Measurements from ENCODE around the gene PTPN2. TPM values are rescaled to one million over a fixed set of nuclear protein-coding genes. Genes with fewer than 3 reads are reported as not detected.

PTPN2 gene
- total RNA-seq, 4 donors from 2014 or later: 36.9 to 49.2 (median 38.7) TPM

DNA sequence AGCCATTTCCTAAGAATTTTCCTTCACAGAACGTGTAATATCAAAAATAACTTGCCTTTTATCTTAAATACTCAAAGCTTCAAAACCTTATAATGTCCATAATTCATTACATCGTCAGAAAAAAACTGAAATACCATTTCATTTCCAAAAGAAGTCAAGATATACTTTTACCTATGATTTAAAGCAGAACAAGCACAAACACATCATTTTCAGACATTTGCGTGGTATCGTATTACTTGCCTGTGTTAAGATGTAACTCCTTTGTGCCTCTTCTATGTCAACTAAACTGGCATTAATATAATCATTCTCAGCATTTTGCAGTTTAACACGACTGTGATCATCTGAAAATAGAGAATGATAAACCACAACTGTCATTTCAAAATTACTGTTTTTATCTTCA lies 47.5 kb downstream of the PTPN2 start:
- Histone ChIP-seq H3K4me1 (peaks cover 24% of the 10 kb centered on the region), H3K9me3 (no peaks in the 10 kb centered on the region), H3K27me3 (no peaks in the 10 kb centered on the region), H3K36me3 (peaks cover 18% of the 10 kb centered on the region), H3K4me3 (no peak overlapping the region), H3K27ac (no peak overlapping the region)
- no peak for TF ChIP-seq POLR2AphosphoS5 (IDR thresholded peaks at IDR 0.05)
- no peak for TF ChIP-seq EP300 (IDR thresholded peaks at IDR 0.05)
- no peak for TF ChIP-seq POLR2A (IDR thresholded peaks at IDR 0.05)
- TF ChIP-seq CTCF (IDR thresholded peaks at IDR 0.05): no peak
- no peak for DNase-seq (ENCODE audit: low spot score in 2 of 2)
- WGBS: 82% methylated on average over 5 of the region's 5 CpGs

GRCh38 chr18:12828116-12829051 lies 55.7 kb downstream of the PTPN2 start:
- no peak overlapping the region for H3K4me3 ChIP-seq
- DNase-seq (ENCODE audit: low spot score in 2 of 2): no peak
- no peaks in the 10 kb centered on the region for H3K4me1 ChIP-seq
- no peak overlapping the region for H3K27ac ChIP-seq
- H3K9me3 ChIP-seq: peaks cover 14% of the 10 kb centered on the region
- TF ChIP-seq POLR2AphosphoS5 (IDR thresholded peaks at IDR 0.05) (no peak), EP300 (IDR thresholded peaks at IDR 0.05) (no peak), POLR2A (IDR thresholded peaks at IDR 0.05) (no peak), CTCF (IDR thresholded peaks at IDR 0.05) (no peak)
- H3K36me3 ChIP-seq: peaks cover 62% of the 10 kb centered on the region
- H3K27me3 ChIP-seq: no peaks in the 10 kb centered on the region
- WGBS: 98% methylated on average over 4 of the region's 4 CpGs

DNA sequence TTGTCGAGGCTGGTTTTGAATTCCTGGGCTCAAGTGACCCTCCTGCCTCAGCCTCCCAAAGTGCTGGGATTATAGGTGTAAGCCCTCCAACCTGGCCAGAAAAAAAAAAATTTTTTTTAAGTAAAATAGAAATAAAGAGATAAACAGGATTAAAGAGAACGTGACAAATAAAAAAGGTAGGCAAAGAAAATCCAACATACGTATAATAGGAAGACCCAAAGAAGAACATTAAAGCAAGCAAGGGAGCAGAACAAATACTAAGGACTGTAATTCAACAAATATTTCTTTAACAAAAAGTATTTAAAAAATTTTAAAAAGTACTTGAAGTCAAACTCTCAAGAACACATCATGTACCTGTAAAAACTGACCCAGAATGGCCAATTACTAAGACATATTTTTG lies 56.4 kb downstream of the PTPN2 start:
- H3K4me1 ChIP-seq: no peaks in the 10 kb centered on the region
- H3K4me3 ChIP-seq: no peak overlapping the region
- peaks cover 14% of the 10 kb centered on the region for H3K9me3 ChIP-seq
- H3K27ac ChIP-seq: no peak overlapping the region
- peaks cover 57% of the 10 kb centered on the region for H3K36me3 ChIP-seq
- DNase-seq (ENCODE audit: low spot score in 2 of 2): no peak
- WGBS: 93% methylated on average over 3 of the region's 3 CpGs
- H3K27me3 ChIP-seq: no peaks in the 10 kb centered on the region
- TF ChIP-seq EP300 (IDR thresholded peaks at IDR 0.05) (no peak), POLR2AphosphoS5 (IDR thresholded peaks at IDR 0.05) (no peak), POLR2A (IDR thresholded peaks at IDR 0.05) (no peak), CTCF (IDR thresholded peaks at IDR 0.05) (no peak)

GRCh38 chr18:12825230-12825629 lies 58.8 kb downstream of the PTPN2 start:
- Histone ChIP-seq H3K9me3 (peaks cover 14% of the 10 kb centered on the region), H3K27me3 (no peaks in the 10 kb centered on the region), H3K27ac (no peak overlapping the region), H3K36me3 (peaks cover 68% of the 10 kb centered on the region), H3K4me1 (no peaks in the 10 kb centered on the region), H3K4me3 (no peak overlapping the region)
- TF ChIP-seq POLR2A (IDR thresholded peaks at IDR 0.05) (no peak), CTCF (IDR thresholded peaks at IDR 0.05) (no peak), EP300 (IDR thresholded peaks at IDR 0.05) (no peak), POLR2AphosphoS5 (IDR thresholded peaks at IDR 0.05) (no peak)
- no peak for DNase-seq (ENCODE audit: low spot score in 2 of 2)
- 100% methylated on average over 2 of the region's 2 CpGs for WGBS

- H3K27me3 ChIP-seq: no peaks in the 10 kb centered on the region
- H3K9me3 ChIP-seq: peaks cover 14% of the 10 kb centered on the region
- WGBS: 97% methylated on average over 2 of the region's 2 CpGs
- H3K4me3 ChIP-seq: no peak overlapping the region
- H3K27ac ChIP-seq: no peak overlapping the region
- DNase-seq (ENCODE audit: low spot score in 2 of 2): no peak
- no peaks in the 10 kb centered on the region for H3K4me1 ChIP-seq
- peaks cover 63% of the 10 kb centered on the region for H3K36me3 ChIP-seq
- TF ChIP-seq POLR2AphosphoS5 (IDR thresholded peaks at IDR 0.05) (no peak), EP300 (IDR thresholded peaks at IDR 0.05) (no peak), CTCF (IDR thresholded peaks at IDR 0.05) (no peak), POLR2A (IDR thresholded peaks at IDR 0.05) (no peak)
These were observed 60.1 kb downstream of the PTPN2 start for GRCh38 chr18:12823892-12824291.
